ENCODE data around the gene TRIM45. TPM values are rescaled to one million over a fixed set of nuclear protein-coding genes. Genes with fewer than 3 reads are reported as not detected.

TRIM45 gene
- polyA plus RNA-seq, 1 experiment, result 3.8 TPM

- TF ChIP-seq CTCF (IDR thresholded peaks at IDR 0.05; ENCODE audit: insufficient read depth, low read depth, low read length), result no peak
- POLR2A ChIA-PET, result no interaction called here
- CTCF ChIA-PET, result interaction anchor here (1.0 to 11.0 kb wide), 2 partner anchors 11 to 51 kb away, joined by 4 to 83 read pairs; no protein-coding TSS in a partner anchor
- H3K36me3 ChIP-seq (ENCODE audit: control insufficient read depth, insufficient read depth, low read length), result peaks cover 1% of the 10 kb centered on the region; the same call in 1 of the 2 replicates
- no peak overlapping the region for H3K4me3 ChIP-seq (ENCODE audit: low read depth, low read length)
- H3K27me3 ChIP-seq (ENCODE audit: control insufficient read depth, insufficient read depth, low read length), result no peaks in the 10 kb centered on the region
- no peak for DNase-seq (ENCODE audit: low read depth)
Observed at GRCh38 chr1:117118137-117118536, 3.4 kb downstream of the TRIM45 start.

GRCh38 chr1:117117697-117118096, 3.9 kb downstream of the TRIM45 start:
- ChIA-PET POLR2A (no interaction called here), CTCF (interaction anchor here (1.0 to 11.0 kb wide), 2 partner anchors 11 to 51 kb away, joined by 4 to 83 read pairs; no protein-coding TSS in a partner anchor)
- DNase-seq (ENCODE audit: low read depth), result no peak
- Histone ChIP-seq H3K27me3 (ENCODE audit: control insufficient read depth, insufficient read depth, low read length) (no peaks in the 10 kb centered on the region), H3K4me3 (ENCODE audit: low read depth, low read length) (no peak overlapping the region), H3K36me3 (ENCODE audit: control insufficient read depth, insufficient read depth, low read length) (peaks cover 2% of the 10 kb centered on the region; the same call in 1 of the 2 replicates)
- TF ChIP-seq CTCF (IDR thresholded peaks at IDR 0.05; ENCODE audit: insufficient read depth, low read depth, low read length), result no peak

GRCh38 chr1:117116784-117117130, 4.8 kb downstream of the TRIM45 start:
- Histone ChIP-seq H3K36me3 (ENCODE audit: control insufficient read depth, insufficient read depth, low read length) (peaks cover 3% of the 10 kb centered on the region; the same call in 1 of the 2 replicates), H3K4me3 (ENCODE audit: low read depth, low read length) (no peak overlapping the region), H3K27me3 (ENCODE audit: control insufficient read depth, insufficient read depth, low read length) (no peaks in the 10 kb centered on the region)
- DNase-seq (ENCODE audit: low read depth), result no peak
- no peak for TF ChIP-seq CTCF (IDR thresholded peaks at IDR 0.05; ENCODE audit: insufficient read depth, low read depth, low read length)
- ChIA-PET CTCF (interaction anchor here (1.3 to 11.0 kb wide), 3 partner anchors 11 to 50 kb away, joined by 3 to 83 read pairs (median 8); no protein-coding TSS in a partner anchor), POLR2A (no interaction called here)

GRCh38 chr1:117116090-117116783, 5.3 kb downstream of the TRIM45 start:
- no peak for DNase-seq (ENCODE audit: low read depth)
- ChIA-PET CTCF (interaction anchor here (0.8 to 11.0 kb wide), 4 partner anchors 11 to 49 kb away, joined by 3 to 83 read pairs (median 6); no protein-coding TSS in a partner anchor), POLR2A (no interaction called here)
- H3K27me3 ChIP-seq (ENCODE audit: control insufficient read depth, insufficient read depth, low read length), result no peaks in the 10 kb centered on the region
- H3K4me3 ChIP-seq (ENCODE audit: low read depth, low read length), result no peak overlapping the region
- peaks cover 3% of the 10 kb centered on the region; the same call in 1 of the 2 replicates for H3K36me3 ChIP-seq (ENCODE audit: control insufficient read depth, insufficient read depth, low read length)
- TF ChIP-seq CTCF (IDR thresholded peaks at IDR 0.05; ENCODE audit: insufficient read depth, low read depth, low read length), result no peak

GRCh38 chr1:117114877-117115276, 6.7 kb downstream of the TRIM45 start:
- CTCF ChIA-PET, result interaction anchor here (0.5 to 11.0 kb wide), 3 partner anchors 48 to 170 kb away, joined by 3 to 83 read pairs (median 3); no protein-coding TSS in a partner anchor

More at GRCh38 chr1:117114877-117115276, 6.7 kb downstream of the TRIM45 start:
- TF ChIP-seq CTCF (IDR thresholded peaks at IDR 0.05; ENCODE audit: insufficient read depth, low read depth, low read length), result no peak
- no peak overlapping the region for H3K4me3 ChIP-seq (ENCODE audit: low read depth, low read length)
- no peaks in the 10 kb centered on the region for H3K27me3 ChIP-seq (ENCODE audit: control insufficient read depth, insufficient read depth, low read length)
- no peak for DNase-seq (ENCODE audit: low read depth)
- POLR2A ChIA-PET, result no interaction called here
- H3K36me3 ChIP-seq (ENCODE audit: control insufficient read depth, insufficient read depth, low read length), result peaks cover 3% of the 10 kb centered on the region; the same call in 1 of the 2 replicates

Measured in BJ (cell line).